Measurements from ENCODE around the gene NCMAP. TPM values are rescaled to one million over a fixed set of nuclear protein-coding genes. Genes with fewer than 3 reads are reported as not detected.

NCMAP gene
- polyA plus RNA-seq, 2 of the 4 experiments (the other 2 are of a cell fraction): 0.13 to 1.7 TPM

DNA sequence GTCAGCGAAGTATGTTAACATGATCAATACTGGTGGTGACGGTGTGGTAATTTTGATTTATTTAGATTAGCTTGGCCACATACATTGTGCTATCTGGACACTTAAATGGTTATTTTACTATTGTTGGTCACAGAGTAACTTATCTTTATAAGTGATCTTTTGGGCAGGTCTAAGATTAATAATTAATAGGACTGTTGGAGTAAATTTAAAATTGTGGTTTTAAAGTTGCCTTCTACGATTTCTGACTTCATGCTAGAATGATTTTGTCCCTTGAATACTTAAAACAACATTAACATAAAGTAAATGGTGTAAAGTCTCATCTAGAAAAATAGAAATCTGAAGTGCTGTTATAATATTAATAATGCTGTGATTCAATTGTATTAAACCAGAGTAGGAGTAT, 101.9 kb downstream of the NCMAP start:
- ChIA-PET POLR2A (no interaction called here), CTCF (interaction anchor here (0.7 kb wide), 1 partner anchor 187 kb away, joined by 3 read pairs; no protein-coding TSS in a partner anchor)
- ATAC-seq (no peak), FAIRE-seq (no peak), DNase-seq (ENCODE audit: low read depth in 1 of 2, low spot score in 1 of 2) (no peak)
- TF ChIP-seq, protein P1, sequence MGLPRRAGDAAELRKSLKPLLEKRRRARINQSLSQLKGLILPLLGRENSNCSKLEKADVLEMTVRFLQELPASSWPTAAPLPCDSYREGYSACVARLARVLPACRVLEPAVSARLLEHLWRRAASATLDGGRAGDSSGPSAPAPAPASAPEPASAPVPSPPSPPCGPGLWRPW (IDR thresholded peaks at IDR 0.05): no peak
- no peak for TF ChIP-seq RARB (CRISPR knock-in tag; IDR thresholded peaks at IDR 0.05)
- TF ChIP-seq ZC3H11A (IDR thresholded peaks at IDR 0.05): no peak
- no peak for TF ChIP-seq ZNF302 (CRISPR knock-in tag; IDR thresholded peaks at IDR 0.05)
- TF ChIP-seq JUN (IDR thresholded peaks at IDR 0.05): no peak
- no peak for TF ChIP-seq ZSCAN20 (CRISPR knock-in tag; IDR thresholded peaks at IDR 0.05)
- TF ChIP-seq, protein P2, sequence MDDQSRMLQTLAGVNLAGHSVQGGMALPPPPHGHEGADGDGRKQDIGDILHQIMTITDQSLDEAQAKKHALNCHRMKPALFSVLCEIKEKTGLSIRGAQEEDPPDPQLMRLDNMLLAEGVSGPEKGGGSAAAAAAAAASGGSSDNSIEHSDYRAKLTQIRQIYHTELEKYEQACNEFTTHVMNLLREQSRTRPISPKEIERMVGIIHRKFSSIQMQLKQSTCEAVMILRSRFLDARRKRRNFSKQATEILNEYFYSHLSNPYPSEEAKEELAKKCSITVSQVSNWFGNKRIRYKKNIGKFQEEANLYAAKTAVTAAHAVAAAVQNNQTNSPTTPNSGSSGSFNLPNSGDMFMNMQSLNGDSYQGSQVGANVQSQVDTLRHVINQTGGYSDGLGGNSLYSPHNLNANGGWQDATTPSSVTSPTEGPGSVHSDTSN (IDR thresholded peaks at IDR 0.05): no peak
- TF ChIP-seq, protein P3, sequence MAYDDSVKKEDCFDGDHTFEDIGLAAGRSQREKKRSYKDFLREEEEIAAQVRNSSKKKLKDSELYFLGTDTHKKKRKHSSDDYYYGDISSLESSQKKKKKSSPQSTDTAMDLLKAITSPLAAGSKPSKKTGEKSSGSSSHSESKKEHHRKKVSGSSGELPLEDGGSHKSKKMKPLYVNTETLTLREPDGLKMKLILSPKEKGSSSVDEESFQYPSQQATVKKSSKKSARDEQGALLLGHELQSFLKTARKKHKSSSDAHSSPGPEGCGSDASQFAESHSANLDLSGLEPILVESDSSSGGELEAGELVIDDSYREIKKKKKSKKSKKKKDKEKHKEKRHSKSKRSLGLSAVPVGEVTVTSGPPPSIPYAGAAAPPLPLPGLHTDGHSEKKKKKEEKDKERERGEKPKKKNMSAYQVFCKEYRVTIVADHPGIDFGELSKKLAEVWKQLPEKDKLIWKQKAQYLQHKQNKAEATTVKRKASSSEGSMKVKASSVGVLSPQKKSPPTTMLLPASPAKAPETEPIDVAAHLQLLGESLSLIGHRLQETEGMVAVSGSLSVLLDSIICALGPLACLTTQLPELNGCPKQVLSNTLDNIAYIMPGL (CRISPR knock-in tag; IDR thresholded peaks at IDR 0.05; ENCODE audit: borderline replicate concordance): no peak
- no peak for TF ChIP-seq TFCP2L1 (CRISPR knock-in tag; IDR thresholded peaks at IDR 0.05)
- no peak for TF ChIP-seq RNF2 (IDR thresholded peaks at IDR 0.05; ENCODE audit: borderline replicate concordance, low read depth)
- no peak for TF ChIP-seq SREBF2 (IDR thresholded peaks at IDR 0.05)
- TF ChIP-seq HEYL (CRISPR knock-in tag; IDR thresholded peaks at IDR 0.05): no peak
- TF ChIP-seq, protein P4, sequence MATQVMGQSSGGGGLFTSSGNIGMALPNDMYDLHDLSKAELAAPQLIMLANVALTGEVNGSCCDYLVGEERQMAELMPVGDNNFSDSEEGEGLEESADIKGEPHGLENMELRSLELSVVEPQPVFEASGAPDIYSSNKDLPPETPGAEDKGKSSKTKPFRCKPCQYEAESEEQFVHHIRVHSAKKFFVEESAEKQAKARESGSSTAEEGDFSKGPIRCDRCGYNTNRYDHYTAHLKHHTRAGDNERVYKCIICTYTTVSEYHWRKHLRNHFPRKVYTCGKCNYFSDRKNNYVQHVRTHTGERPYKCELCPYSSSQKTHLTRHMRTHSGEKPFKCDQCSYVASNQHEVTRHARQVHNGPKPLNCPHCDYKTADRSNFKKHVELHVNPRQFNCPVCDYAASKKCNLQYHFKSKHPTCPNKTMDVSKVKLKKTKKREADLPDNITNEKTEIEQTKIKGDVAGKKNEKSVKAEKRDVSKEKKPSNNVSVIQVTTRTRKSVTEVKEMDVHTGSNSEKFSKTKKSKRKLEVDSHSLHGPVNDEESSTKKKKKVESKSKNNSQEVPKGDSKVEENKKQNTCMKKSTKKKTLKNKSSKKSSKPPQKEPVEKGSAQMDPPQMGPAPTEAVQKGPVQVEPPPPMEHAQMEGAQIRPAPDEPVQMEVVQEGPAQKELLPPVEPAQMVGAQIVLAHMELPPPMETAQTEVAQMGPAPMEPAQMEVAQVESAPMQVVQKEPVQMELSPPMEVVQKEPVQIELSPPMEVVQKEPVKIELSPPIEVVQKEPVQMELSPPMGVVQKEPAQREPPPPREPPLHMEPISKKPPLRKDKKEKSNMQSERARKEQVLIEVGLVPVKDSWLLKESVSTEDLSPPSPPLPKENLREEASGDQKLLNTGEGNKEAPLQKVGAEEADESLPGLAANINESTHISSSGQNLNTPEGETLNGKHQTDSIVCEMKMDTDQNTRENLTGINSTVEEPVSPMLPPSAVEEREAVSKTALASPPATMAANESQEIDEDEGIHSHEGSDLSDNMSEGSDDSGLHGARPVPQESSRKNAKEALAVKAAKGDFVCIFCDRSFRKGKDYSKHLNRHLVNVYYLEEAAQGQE (IDR thresholded peaks at IDR 0.05): no peak
- TF ChIP-seq CBX2 (IDR thresholded peaks at IDR 0.05; ENCODE audit: borderline replicate concordance, low read depth): no peak
- no peak for TF ChIP-seq FOSB (CRISPR knock-in tag; IDR thresholded peaks at IDR 0.05)
- TF ChIP-seq CEBPB (IDR thresholded peaks at IDR 0.05): no peak
- Histone ChIP-seq H3K4me2 (no peak overlapping the region), H3K4me1 (peaks cover 32% of the 10 kb centered on the region), H3K4me3 (no peak overlapping the region), H3K9me3 (no peaks in the 10 kb centered on the region), H3K27ac (no peak overlapping the region)
- WGBS (ENCODE audit: missing lambda C conversion rate): 80% methylated on average over 3 of the region's 3 CpGs

Small RNA genes within 50 kb of the gene (small RNA-seq; reads per million reads assigned to genes)
- 0 reads per million in 6 experiments for gene RF00019

Other genes starting within 250 kb of the NCMAP start
- 1.6 and 2.5 TPM in 2 replicates for gene GRHL3, start 236.7 kb upstream of the NCMAP start, polyA plus RNA-seq (2011; rRNA removed)
- 0.58 to 0.71 TPM (median 0.59 TPM) in 3 replicates for gene GRHL3, start 236.7 kb upstream of the NCMAP start, polyA plus RNA-seq (2017; fragmentation: RNase III; extraction: RNeasy Plus Mini Kit Qiagen cat#74134 plus additional on column Dnase treatment)
- 9.5 and 9.7 TPM in 2 replicates for gene STPG1, start 142.3 kb upstream of the NCMAP start, polyA plus RNA-seq (2011; rRNA removed)
- 4.2 to 4.9 TPM (median 4.4 TPM) in 3 replicates for gene STPG1, start 142.3 kb upstream of the NCMAP start, polyA plus RNA-seq (2017; fragmentation: RNase III; extraction: RNeasy Plus Mini Kit Qiagen cat#74134 plus additional on column Dnase treatment)
- 10.4 and 14.7 TPM in 2 replicates for gene NIPAL3, start 140.3 kb upstream of the NCMAP start, polyA plus RNA-seq (2011; rRNA removed)
- 4.5 to 5.2 TPM (median 5.1 TPM) in 3 replicates for gene NIPAL3, start 140.3 kb upstream of the NCMAP start, polyA plus RNA-seq (2017; fragmentation: RNase III; extraction: RNeasy Plus Mini Kit Qiagen cat#74134 plus additional on column Dnase treatment)
- 11.5 and 14.6 TPM in 2 replicates for gene RCAN3, start 53.3 kb upstream of the NCMAP start, polyA plus RNA-seq (2011; rRNA removed)
- 6.7 to 7.5 TPM (median 7.4 TPM) in 3 replicates for gene RCAN3, start 53.3 kb upstream of the NCMAP start, polyA plus RNA-seq (2017; fragmentation: RNase III; extraction: RNeasy Plus Mini Kit Qiagen cat#74134 plus additional on column Dnase treatment)
- 72.5 and 72.8 TPM in 2 replicates for gene SRRM1, start 87.2 kb downstream of the NCMAP start, polyA plus RNA-seq (2011; rRNA removed)
- gene SRRM1, start 87.2 kb downstream of the NCMAP start, polyA plus RNA-seq (2017; fragmentation: RNase III; extraction: RNeasy Plus Mini Kit Qiagen cat#74134 plus additional on column Dnase treatment): 57.6 to 64.2 TPM (median 59.6 TPM) in 3 replicates
- 85.4 and 97.4 TPM in 2 replicates for gene CLIC4, start 189.4 kb downstream of the NCMAP start, polyA plus RNA-seq (2011; rRNA removed)
- 52.0 to 54.4 TPM (median 52.1 TPM) in 3 replicates for gene CLIC4, start 189.4 kb downstream of the NCMAP start, polyA plus RNA-seq (2017; fragmentation: RNase III; extraction: RNeasy Plus Mini Kit Qiagen cat#74134 plus additional on column Dnase treatment)

Measured in A549 (cell line).